Mesodermal cell (in vitro differentiated cells): ENCODE measurements around the gene SLC9A9.
"Not testable (repeated sequence)": the region's sequence is repeated elsewhere in the genome, so short reads cannot be mapped to it uniquely, and the experiment has no call there.

Experiments
- H3K27ac ChIP-seq: 2 replicates; pipeline ENCODE4 v1.7.0; 2013; ENCODE audit warnings: mild to moderate bottlenecking, low read depth, low read length, moderate library complexity; ENCODE audit not compliant: severe bottlenecking
- H3K36me3 ChIP-seq: 2 replicates; pipeline ENCODE4 v1.7.1; 2013; ENCODE audit warnings: mild to moderate bottlenecking, low read length, moderate library complexity; ENCODE audit not compliant: control insufficient read depth, insufficient read depth
- H3K4me1 ChIP-seq: one replicate; pipeline ENCODE4 v1.7.1; 2013; ENCODE audit warnings: mild to moderate bottlenecking, low read length; ENCODE audit not compliant: insufficient read depth, control insufficient read depth, poor library complexity, severe bottlenecking
- H3K4me3 ChIP-seq: 2 replicates; pipeline ENCODE4 v1.7.0; 2013; ENCODE audit warnings: low read length, control low read depth, mild to moderate bottlenecking; ENCODE audit not compliant: insufficient read depth, poor library complexity, severe bottlenecking; ENCODE audit errors: extremely low read depth
- H3K9me3 ChIP-seq: 2 replicates; pipeline ENCODE4 v1.7.1; 2013; ENCODE audit warnings: mild to moderate bottlenecking, low read length, moderate library complexity; ENCODE audit not compliant: control insufficient read depth
- WGBS, 2 experiments: methylation state at CpG; one replicate each; pipeline ENCODE4 v1.1.5; 2013; ENCODE audit warnings: missing lambda C conversion rate in 2 of 2; ENCODE audit not compliant: insufficient coverage in 2 of 2; 5-methylcytosine and 5-hydroxymethylcytosine counted together

The SLC9A9 gene

GRCh38 chr3:143697975-143698374 lies 150.3 kb downstream of the SLC9A9 start:
- Histone ChIP-seq H3K4me3 (no peak overlapping the region), H3K4me1 (no peaks in the 10 kb centered on the region), H3K27ac (no peak overlapping the region), H3K9me3 (no peaks in the 10 kb centered on the region), H3K36me3 (no peaks in the 10 kb centered on the region)
- WGBS, 2 experiments = 81 to 93% methylated on average over 3 to 4 of the region's 4 CpGs

- H3K9me3 ChIP-seq, H3K4me3 ChIP-seq, H3K36me3 ChIP-seq, H3K4me1 ChIP-seq, H3K27ac ChIP-seq: not testable (repeated sequence)
- WGBS, 2 experiments = 67% methylated on average over 1 of the region's 2 CpGs; no CpG with 5 or more reads in 1 of the 2 experiments
Observed at GRCh38 chr3:143695333-143695732, 152.9 kb downstream of the SLC9A9 start.

- no peaks in the 10 kb centered on the region for H3K9me3 ChIP-seq
- WGBS, 2 experiments = 100% methylated on average over 1 of the region's 1 CpG; no CpG with 5 or more reads in 1 of the 2 experiments
- H3K4me3 ChIP-seq = no peak overlapping the region
- no peaks in the 10 kb centered on the region for H3K4me1 ChIP-seq
- H3K27ac ChIP-seq = no peak overlapping the region
- H3K36me3 ChIP-seq = no peaks in the 10 kb centered on the region
Observed at GRCh38 chr3:143693506-143693905, 154.8 kb downstream of the SLC9A9 start.

- no peaks in the 10 kb centered on the region for H3K9me3 ChIP-seq
- H3K4me3 ChIP-seq = no peak overlapping the region
- H3K27ac ChIP-seq = no peak overlapping the region
- WGBS, 2 experiments = 74 to 87% methylated on average over 3 of the region's 5 CpGs
- H3K4me1 ChIP-seq = no peaks in the 10 kb centered on the region
- no peaks in the 10 kb centered on the region for H3K36me3 ChIP-seq
Observed at GRCh38 chr3:143686638-143687197, 161.6 kb downstream of the SLC9A9 start.

- WGBS, 2 experiments = no CpG with 5 or more reads among the region's 1 CpG
- H3K9me3 ChIP-seq = no peaks in the 10 kb centered on the region
Observed at GRCh38 chr3:143685491-143685890, 162.8 kb downstream of the SLC9A9 start.

GRCh38 chr3:143677430-143677829 lies 170.8 kb downstream of the SLC9A9 start:
- Histone ChIP-seq H3K4me3 (no peak overlapping the region), H3K36me3 (no peaks in the 10 kb centered on the region), H3K4me1 (no peaks in the 10 kb centered on the region), H3K27ac (no peak overlapping the region), H3K9me3 (no peaks in the 10 kb centered on the region)

More at GRCh38 chr3:143685491-143685890, 162.8 kb downstream of the SLC9A9 start:
- no peak overlapping the region for H3K27ac ChIP-seq
- H3K4me3 ChIP-seq = no peak overlapping the region
- no peaks in the 10 kb centered on the region for H3K36me3 ChIP-seq
- no peaks in the 10 kb centered on the region for H3K4me1 ChIP-seq

- no CpG with 5 or more reads among the region's 3 CpGs for WGBS, 2 experiments
- Histone ChIP-seq H3K9me3 (no peaks in the 10 kb centered on the region), H3K4me3 (no peak overlapping the region), H3K36me3 (no peaks in the 10 kb centered on the region), H3K27ac (no peak overlapping the region), H3K4me1 (no peaks in the 10 kb centered on the region)
Observed at GRCh38 chr3:143676747-143677146, 171.5 kb downstream of the SLC9A9 start.

GRCh38 chr3:143676021-143676420 lies 172.2 kb downstream of the SLC9A9 start:
- H3K9me3 ChIP-seq = no peaks in the 10 kb centered on the region
- 88 to 91% methylated on average over 4 of the region's 6 CpGs for WGBS, 2 experiments
- H3K27ac ChIP-seq = no peak overlapping the region
- no peak overlapping the region for H3K4me3 ChIP-seq
- no peaks in the 10 kb centered on the region for H3K36me3 ChIP-seq
- no peaks in the 10 kb centered on the region for H3K4me1 ChIP-seq

GRCh38 chr3:143674100-143674968 lies 173.9 kb downstream of the SLC9A9 start:
- Histone ChIP-seq H3K4me3 (no peak overlapping the region), H3K4me1 (no peaks in the 10 kb centered on the region), H3K27ac (no peak overlapping the region), H3K36me3 (no peaks in the 10 kb centered on the region), H3K9me3 (no peaks in the 10 kb centered on the region)
- WGBS, 2 experiments = 0% methylated on average over 4 of the region's 10 CpGs; no CpG with 5 or more reads in 1 of the 2 experiments

- H3K36me3 ChIP-seq = no peaks in the 10 kb centered on the region
- no peaks in the 10 kb centered on the region for H3K9me3 ChIP-seq
- no peak overlapping the region for H3K4me3 ChIP-seq
- 80% methylated on average over 1 of the region's 3 CpGs; no CpG with 5 or more reads in 1 of the 2 experiments for WGBS, 2 experiments
- H3K4me1 ChIP-seq = no peaks in the 10 kb centered on the region
- no peak overlapping the region for H3K27ac ChIP-seq
Observed at GRCh38 chr3:143672396-143673165, 175.7 kb downstream of the SLC9A9 start.
